ENCODE measurements around the gene CDC25C. TPM values are rescaled to one million over a fixed set of nuclear protein-coding genes. Genes with fewer than 3 reads are reported as not detected.

The CDC25C gene
- total and polyA plus RNA-seq, 7 donors, result 0.27 to 5.9 (median 1.7) TPM; not detected in 3

DNA sequence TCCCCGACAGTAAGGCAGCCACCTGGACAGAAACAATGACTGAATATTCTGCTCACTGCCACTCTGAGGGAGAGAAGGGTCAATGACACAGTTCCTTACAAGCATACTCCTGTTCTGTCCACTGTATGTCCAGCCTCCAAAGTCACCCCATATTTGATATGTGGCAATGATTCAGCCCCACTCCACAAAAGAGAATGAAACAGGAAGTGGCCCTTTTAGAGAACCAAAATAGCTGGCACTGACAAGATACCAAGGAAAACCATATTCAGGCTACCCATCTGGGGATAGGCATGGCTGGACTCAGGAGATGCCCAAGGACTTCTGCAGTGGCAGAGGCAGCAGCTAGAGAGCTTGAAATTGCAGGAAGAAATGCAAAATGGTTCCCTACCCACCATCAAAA lies 44.4 kb downstream of the CDC25C start:
- Histone ChIP-seq H3K4me1 (no peaks in the 10 kb centered on the region), H3K27me3 (no peaks in the 10 kb centered on the region), H3K27ac (no peak overlapping the region), H3K36me3 (no peaks in the 10 kb centered on the region), H3K4me3 (no peak overlapping the region), H3K9me3 (no peaks in the 10 kb centered on the region)
- TF ChIP-seq POLR2AphosphoS5 (IDR thresholded peaks at IDR 0.05), result no peak
- TF ChIP-seq, protein P1, sequence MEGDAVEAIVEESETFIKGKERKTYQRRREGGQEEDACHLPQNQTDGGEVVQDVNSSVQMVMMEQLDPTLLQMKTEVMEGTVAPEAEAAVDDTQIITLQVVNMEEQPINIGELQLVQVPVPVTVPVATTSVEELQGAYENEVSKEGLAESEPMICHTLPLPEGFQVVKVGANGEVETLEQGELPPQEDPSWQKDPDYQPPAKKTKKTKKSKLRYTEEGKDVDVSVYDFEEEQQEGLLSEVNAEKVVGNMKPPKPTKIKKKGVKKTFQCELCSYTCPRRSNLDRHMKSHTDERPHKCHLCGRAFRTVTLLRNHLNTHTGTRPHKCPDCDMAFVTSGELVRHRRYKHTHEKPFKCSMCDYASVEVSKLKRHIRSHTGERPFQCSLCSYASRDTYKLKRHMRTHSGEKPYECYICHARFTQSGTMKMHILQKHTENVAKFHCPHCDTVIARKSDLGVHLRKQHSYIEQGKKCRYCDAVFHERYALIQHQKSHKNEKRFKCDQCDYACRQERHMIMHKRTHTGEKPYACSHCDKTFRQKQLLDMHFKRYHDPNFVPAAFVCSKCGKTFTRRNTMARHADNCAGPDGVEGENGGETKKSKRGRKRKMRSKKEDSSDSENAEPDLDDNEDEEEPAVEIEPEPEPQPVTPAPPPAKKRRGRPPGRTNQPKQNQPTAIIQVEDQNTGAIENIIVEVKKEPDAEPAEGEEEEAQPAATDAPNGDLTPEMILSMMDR (IDR thresholded peaks at IDR 0.05), result no peak
- no peak for TF ChIP-seq EP300 (IDR thresholded peaks at IDR 0.05)
- no peak for TF ChIP-seq POLR2A (IDR thresholded peaks at IDR 0.05)
- 91 to 98% methylated on average over 1 of the region's 1 CpG for WGBS, 2 donors
- intact Hi-C loops (cut with DNase I), result no loop called here
- DNase-seq, result no peak

DNA sequence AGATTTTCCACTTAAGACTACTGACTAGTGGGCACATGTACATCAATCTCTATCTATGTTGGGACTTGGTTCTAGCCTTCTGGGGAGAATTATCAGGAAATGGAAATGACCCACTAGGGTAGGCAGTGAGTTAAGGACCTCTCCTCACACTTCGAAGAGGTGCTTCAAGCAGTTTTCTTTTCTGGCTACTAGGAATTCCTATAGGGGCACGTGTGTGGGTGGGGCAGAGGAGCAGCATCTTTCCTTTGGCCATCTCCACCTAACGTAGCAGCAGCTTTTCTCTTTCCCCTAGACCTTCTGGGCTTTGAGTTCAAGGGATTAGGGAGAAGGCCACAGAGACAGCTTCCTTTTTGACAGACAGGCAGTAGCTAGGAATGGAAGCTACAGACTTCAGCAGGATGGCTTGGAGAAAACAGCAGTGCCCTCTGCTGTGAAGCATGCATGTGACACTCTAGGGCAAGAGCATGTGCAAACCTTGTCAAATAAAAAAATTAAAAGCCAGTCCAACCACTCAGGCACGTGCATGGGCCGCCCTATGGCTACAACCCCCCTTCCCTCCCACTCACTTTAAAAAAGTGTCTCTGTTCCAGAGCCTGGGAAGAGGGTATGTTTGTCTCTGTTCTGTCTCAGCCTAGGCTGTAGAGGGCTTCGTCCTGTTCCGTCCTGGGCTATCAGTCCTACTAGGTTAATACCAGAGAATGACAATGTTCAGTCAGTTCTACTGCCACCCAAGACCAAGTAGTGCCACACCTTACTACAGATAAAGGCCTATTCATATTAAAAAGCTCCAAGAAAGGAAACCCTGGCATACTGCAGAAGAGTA lies 48.5 kb downstream of the CDC25C start:
- Histone ChIP-seq H3K4me3 (no peak overlapping the region), H3K9me3 (no peaks in the 10 kb centered on the region), H3K27me3 (no peaks in the 10 kb centered on the region), H3K4me1 (no peaks in the 10 kb centered on the region), H3K27ac (no peak overlapping the region), H3K36me3 (no peaks in the 10 kb centered on the region)
- intact Hi-C loops (cut with DNase I), result loop anchor here (1.0 kb wide), 1 partner anchor 60 kb away; no protein-coding TSS in a partner anchor
- WGBS, 2 donors, result 64 to 72% methylated on average over 7 of the region's 7 CpGs
- DNase-seq, result peak; percentile 63
- TF ChIP-seq, protein P1 (IDR thresholded peaks at IDR 0.05), result peak in 3 of 4 experiments; percentile 32 to 56 (median 36)
- no peak for TF ChIP-seq POLR2AphosphoS5 (IDR thresholded peaks at IDR 0.05)

DNA sequence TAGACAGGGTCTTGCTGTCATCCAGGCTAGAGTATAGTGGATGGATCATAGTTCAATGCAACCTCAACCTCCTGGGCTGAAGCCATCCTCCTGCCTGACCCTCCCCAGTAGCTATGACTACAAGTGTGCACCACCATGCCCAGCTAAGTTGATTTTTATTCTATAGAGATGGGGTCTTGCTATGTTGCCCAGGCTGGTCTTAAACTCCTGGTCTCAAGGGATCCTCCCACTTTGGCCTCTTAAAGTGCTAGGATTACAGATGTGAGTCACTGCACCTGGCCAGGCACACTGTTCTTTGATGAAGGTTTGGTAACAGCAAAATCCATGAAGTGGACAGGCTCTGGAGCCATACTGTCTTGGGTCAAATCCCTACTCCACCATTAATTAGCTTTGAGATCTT lies 50.7 kb downstream of the CDC25C start:
- Histone ChIP-seq H3K4me1 (no peaks in the 10 kb centered on the region), H3K9me3 (no peaks in the 10 kb centered on the region), H3K4me3 (no peak overlapping the region), H3K27ac (no peak overlapping the region), H3K27me3 (no peaks in the 10 kb centered on the region), H3K36me3 (no peaks in the 10 kb centered on the region)
- intact Hi-C loops (cut with DNase I), result no loop called here
- no peak for TF ChIP-seq POLR2A (IDR thresholded peaks at IDR 0.05)
- TF ChIP-seq POLR2AphosphoS5 (IDR thresholded peaks at IDR 0.05), result no peak
- TF ChIP-seq EP300 (IDR thresholded peaks at IDR 0.05), result no peak
- TF ChIP-seq, protein P1 (IDR thresholded peaks at IDR 0.05), result no peak
- no peak for DNase-seq

DNA sequence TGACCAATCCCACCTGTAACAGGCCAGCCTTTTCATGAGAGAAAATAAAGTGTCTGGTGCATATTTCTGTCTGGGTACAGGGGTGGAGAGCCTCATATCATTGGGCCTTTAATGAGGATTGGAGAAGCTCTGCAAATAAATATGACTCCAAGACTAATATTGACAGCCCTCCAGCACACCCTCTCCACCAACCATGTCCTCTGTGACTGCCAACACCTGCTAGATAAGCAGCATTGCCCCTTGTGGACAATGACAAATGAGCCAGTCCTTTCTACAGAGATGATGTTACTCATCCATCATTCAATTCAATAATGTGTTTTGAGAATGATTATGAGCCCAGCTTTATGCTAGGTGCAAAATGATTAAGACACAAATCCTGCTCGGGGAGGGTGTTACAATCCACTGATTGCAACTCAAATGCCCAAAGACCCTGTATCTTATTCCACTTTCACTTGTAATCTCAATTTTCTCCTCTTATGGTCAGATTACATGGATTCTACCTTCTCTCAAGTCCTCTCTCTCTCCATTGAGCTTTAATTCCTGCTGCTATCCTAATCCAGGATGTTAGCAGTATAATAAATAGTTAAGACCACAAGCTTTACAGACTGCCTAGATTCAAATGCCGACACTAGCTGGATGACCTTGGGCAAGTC lies 55.1 kb downstream of the CDC25C start:
- WGBS, 2 donors, result 73 to 91% methylated on average over 2 of the region's 2 CpGs
- TF ChIP-seq POLR2A (IDR thresholded peaks at IDR 0.05), result no peak
- no peak for TF ChIP-seq POLR2AphosphoS5 (IDR thresholded peaks at IDR 0.05)
- TF ChIP-seq, protein P1 (IDR thresholded peaks at IDR 0.05), result no peak
- no peak for TF ChIP-seq EP300 (IDR thresholded peaks at IDR 0.05)
- H3K27ac ChIP-seq, result no peak overlapping the region
- H3K36me3 ChIP-seq, result no peaks in the 10 kb centered on the region
- no peak for DNase-seq
- H3K9me3 ChIP-seq, result no peaks in the 10 kb centered on the region
- H3K4me1 ChIP-seq, result peaks cover 0 to 11% (median 8%) of the 10 kb centered on the region in 4 donors
- no peak overlapping the region for H3K4me3 ChIP-seq
- intact Hi-C loops (cut with DNase I), result no loop called here
- peaks cover 7 to 23% (median 18%) of the 10 kb centered on the region in 3 donors for H3K27me3 ChIP-seq

All from sigmoid colon (tissue), 7 donors.